Lower leg skin (tissue), 4 donors: ENCODE measurements around the gene MGLL. TPM values are rescaled to one million over a fixed set of nuclear protein-coding genes. Genes with fewer than 3 reads are reported as not detected.

Source experiments
- DNase-seq, 2 donors: peaks; one replicate each; pipeline ENCODE4 v3.0.0-alpha.2; 2019; ENCODE audit warnings: low spot score in 2 of 2
- H3K4me3 ChIP-seq: fragments of 200-600 bp; sonication (generic); 2 replicates; pipeline ENCODE4 v1.5.1; 2017; ENCODE audit warnings: mild to moderate bottlenecking, low read depth; ENCODE audit not compliant: poor library complexity, severe bottlenecking
- POLR2A ChIP-seq, 2 donors: fragments of 450-650 bp; IDR thresholded peaks; one replicate each; pipeline ENCODE4 v1.6.1; 2016 to 2017; ENCODE audit warnings: antibody characterized with exemption in 2 of 2, mild to moderate bottlenecking in 1 of 2, moderate library complexity in 1 of 2
- WGBS, 2 donors: methylation state at CpG; one replicate each; pipeline ENCODE4 v1.1.5; 2018; 5-methylcytosine and 5-hydroxymethylcytosine counted together
- intact Hi-C: fragments of 100-400 bp; cut with DNase I; formaldehyde crosslinking; loops from one replicate; pipeline ENCODE4 v1.15.0; 2023; ENCODE audit warnings: low total_unique reads
- total RNA-seq, 4 donors: library from RNA; depleted of rRNA; stranded (reverse); fragments of >200 nt; gene quantifications; one replicate each; pipeline ENCODE4 v1.1.0, GENCODE V29; 2016
- TF ChIP-seq, protein P1 (sequence below), 3 donors: fragments of 450-650 bp; IDR thresholded peaks; one replicate each; pipeline ENCODE4 v1.5.1; 2016; ENCODE audit warnings: antibody characterized with exemption in 3 of 3, mild to moderate bottlenecking in 3 of 3, moderate library complexity in 2 of 3

Gene MGLL
- total RNA-seq, 4 donors from 2014 or later = 44.0 to 57.4 (median 48.0) TPM

DNA sequence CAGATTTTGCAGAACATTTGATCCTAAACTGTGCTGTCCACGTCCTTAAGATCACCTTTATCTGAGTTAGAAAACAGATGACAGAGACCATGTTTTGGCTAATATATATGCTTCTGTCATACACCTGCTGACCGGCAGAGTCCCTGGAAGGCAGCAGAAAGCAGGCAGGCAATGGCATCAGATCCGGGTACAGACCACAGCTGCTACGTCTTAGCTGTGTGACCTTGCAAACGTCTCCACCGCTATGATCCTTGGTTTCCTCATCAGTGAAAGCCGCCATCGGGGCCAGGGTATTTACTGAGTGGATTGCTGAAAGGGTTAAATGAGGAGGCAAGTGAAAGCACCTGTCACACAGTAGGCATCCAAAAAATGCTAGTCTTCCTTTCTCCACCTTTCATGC lies 77.4 kb downstream of the MGLL start:
- TF ChIP-seq, protein P1, sequence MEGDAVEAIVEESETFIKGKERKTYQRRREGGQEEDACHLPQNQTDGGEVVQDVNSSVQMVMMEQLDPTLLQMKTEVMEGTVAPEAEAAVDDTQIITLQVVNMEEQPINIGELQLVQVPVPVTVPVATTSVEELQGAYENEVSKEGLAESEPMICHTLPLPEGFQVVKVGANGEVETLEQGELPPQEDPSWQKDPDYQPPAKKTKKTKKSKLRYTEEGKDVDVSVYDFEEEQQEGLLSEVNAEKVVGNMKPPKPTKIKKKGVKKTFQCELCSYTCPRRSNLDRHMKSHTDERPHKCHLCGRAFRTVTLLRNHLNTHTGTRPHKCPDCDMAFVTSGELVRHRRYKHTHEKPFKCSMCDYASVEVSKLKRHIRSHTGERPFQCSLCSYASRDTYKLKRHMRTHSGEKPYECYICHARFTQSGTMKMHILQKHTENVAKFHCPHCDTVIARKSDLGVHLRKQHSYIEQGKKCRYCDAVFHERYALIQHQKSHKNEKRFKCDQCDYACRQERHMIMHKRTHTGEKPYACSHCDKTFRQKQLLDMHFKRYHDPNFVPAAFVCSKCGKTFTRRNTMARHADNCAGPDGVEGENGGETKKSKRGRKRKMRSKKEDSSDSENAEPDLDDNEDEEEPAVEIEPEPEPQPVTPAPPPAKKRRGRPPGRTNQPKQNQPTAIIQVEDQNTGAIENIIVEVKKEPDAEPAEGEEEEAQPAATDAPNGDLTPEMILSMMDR (IDR thresholded peaks at IDR 0.05) = no peak
- TF ChIP-seq POLR2A (IDR thresholded peaks at IDR 0.05) = no peak
- H3K4me3 ChIP-seq = no peak overlapping the region
- 73 to 82% methylated on average over 8 of the region's 8 CpGs for WGBS, 2 donors
- intact Hi-C loops = no loop called here
- no peak for DNase-seq

- TF ChIP-seq, protein P1 (IDR thresholded peaks at IDR 0.05) = no peak
- no peak for TF ChIP-seq POLR2A (IDR thresholded peaks at IDR 0.05)
- 51% methylated on average over 11 of the region's 11 CpGs for WGBS, 2 donors
- intact Hi-C loops = no loop called here
- no peak for DNase-seq
- no peak overlapping the region for H3K4me3 ChIP-seq
These were observed 78.0 kb downstream of the MGLL start for GRCh38 chr3:127744253-127744815.

GRCh38 chr3:127743351-127744252 lies 78.7 kb downstream of the MGLL start:
- no peak overlapping the region for H3K4me3 ChIP-seq
- DNase-seq = no peak
- 66 to 69% methylated on average over 15 of the region's 15 CpGs for WGBS, 2 donors
- intact Hi-C loops = no loop called here
- TF ChIP-seq, protein P1 (IDR thresholded peaks at IDR 0.05) = no peak
- no peak for TF ChIP-seq POLR2A (IDR thresholded peaks at IDR 0.05)

DNA sequence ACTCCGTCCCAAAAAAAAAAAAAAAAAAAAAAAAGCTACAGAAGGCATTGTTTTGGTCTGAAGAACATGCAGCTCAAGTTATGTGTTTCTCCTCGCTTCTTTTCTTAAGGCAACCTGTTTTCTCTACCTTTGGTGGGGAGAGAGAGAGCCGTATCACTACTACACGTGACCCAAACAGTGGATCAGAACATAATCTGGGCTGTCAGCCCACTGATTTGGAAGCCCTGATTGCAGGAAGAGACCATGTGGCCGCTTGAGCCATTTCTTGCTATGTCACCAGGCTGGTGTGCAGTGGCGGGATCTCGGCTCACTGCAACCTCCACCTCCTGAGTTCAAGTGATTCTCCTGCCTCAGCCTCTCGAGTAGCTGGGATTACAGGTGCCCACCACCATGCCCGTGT lies 79.7 kb downstream of the MGLL start:
- H3K4me3 ChIP-seq = no peak overlapping the region
- intact Hi-C loops = no loop called here
- TF ChIP-seq, protein P1 (IDR thresholded peaks at IDR 0.05) = no peak
- TF ChIP-seq POLR2A (IDR thresholded peaks at IDR 0.05) = no peak
- DNase-seq = no peak
- WGBS, 2 donors = 85 to 88% methylated on average over 9 of the region's 9 CpGs

DNA sequence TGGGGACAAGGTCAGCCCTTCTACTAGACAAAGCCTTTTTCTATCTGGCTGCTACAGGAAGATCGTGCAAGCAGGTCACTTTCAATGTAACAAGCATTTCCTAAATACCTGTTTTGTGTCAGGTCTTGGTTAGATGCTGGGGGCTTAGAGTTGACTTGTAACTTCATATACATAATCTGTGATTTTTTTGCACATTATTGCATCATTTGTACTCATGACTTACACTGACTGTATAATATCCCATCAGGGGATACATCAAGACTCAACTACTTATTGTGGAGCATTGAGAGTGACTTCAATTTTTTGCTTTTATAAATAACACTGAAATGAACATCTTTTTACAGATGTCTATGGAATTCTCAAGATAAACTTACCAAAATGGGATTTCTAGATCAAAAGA lies 80.6 kb downstream of the MGLL start:
- no peak for DNase-seq
- TF ChIP-seq, protein P1 (IDR thresholded peaks at IDR 0.05) = no peak
- no peak for TF ChIP-seq POLR2A (IDR thresholded peaks at IDR 0.05)
- H3K4me3 ChIP-seq = no peak overlapping the region
- WGBS, 2 donors = 91 to 100% methylated on average over 1 of the region's 1 CpG
- intact Hi-C loops = no loop called here
